PC-3 (cell line): ENCODE data around the gene LMAN2. TPM values are rescaled to one million over a fixed set of nuclear protein-coding genes. Genes with fewer than 3 reads are reported as not detected.

Experiments
- ATAC-seq: fragments of 200-7000 bp; cut with Tn5 transposase; 2 replicates; pipeline ENCODE4 v1.9.1; 2020; ENCODE audit warnings: mild to moderate bottlenecking, moderate library complexity
- BruUV-seq: library from RNA; stranded (reverse); fragments of 400-500 nt; replicated peaks from 2 replicates; lab custom pipeline; 2021; lab: Mats Ljungman, UMichigan
- CTCF ChIA-PET: fragments of 300-600 bp; sonication (Branson Sonifier 250); formaldehyde crosslinking; loops from one replicate; lab custom pipeline; 2022; ENCODE audit warnings: antibody characterized with exemption; lab: Charles Lee
- POLR2A ChIA-PET: fragments of 300-600 bp; sonication (Branson Sonifier 250); formaldehyde crosslinking; loops from one replicate; lab custom pipeline; 2022; ENCODE audit warnings: antibody characterized with exemption; ENCODE audit not compliant: unreplicated experiment; lab: Charles Lee
- DNase-seq: peaks from one replicate; pipeline ENCODE4 v3.0.0-alpha.2; 2015
- H2AFZ ChIP-seq: fragments of 300-600 bp; sonication (generic); 2 replicates; pipeline ENCODE4 v1.6.0; 2016; ENCODE audit warnings: antibody characterized with exemption, low read length
- H3F3A ChIP-seq: fragments of 300-600 bp; sonication (generic); one replicate; pipeline ENCODE4 v1.6.0; 2017; ENCODE audit warnings: antibody characterized with exemption, low read length, control low read depth, mild to moderate bottlenecking; ENCODE audit not compliant: unreplicated experiment
- H3K27ac ChIP-seq: fragments of 300-600 bp; sonication (generic); 2 replicates; pipeline ENCODE4 v1.5.1; 2016; ENCODE audit warnings: mild to moderate bottlenecking, low read length
- H3K27me3 ChIP-seq: fragments of 300-600 bp; sonication (generic); 2 replicates; pipeline ENCODE4 v1.6.1; 2016; ENCODE audit warnings: low read length, mixed read lengths
- H3K36me3 ChIP-seq: fragments of 300-600 bp; sonication (generic); 2 replicates; pipeline ENCODE4 v1.6.1; 2016; ENCODE audit warnings: low read depth, mixed run types, low read length, mixed read lengths
- H3K4me1 ChIP-seq: fragments of 300-600 bp; sonication (generic); 2 replicates; pipeline ENCODE4 v1.5.1; 2016; ENCODE audit warnings: low read length; ENCODE audit not compliant: insufficient read depth
- H3K4me2 ChIP-seq: fragments of 300-600 bp; sonication (generic); 2 replicates; pipeline ENCODE4 v1.6.0; 2016; ENCODE audit warnings: low read length
- H3K4me3 ChIP-seq: fragments of 300-600 bp; sonication (generic); 2 replicates; pipeline ENCODE4 v1.5.1; 2016; ENCODE audit warnings: mild to moderate bottlenecking, low read length, mixed read lengths
- H3K79me2 ChIP-seq: fragments of 300-600 bp; sonication (generic); 2 replicates; pipeline ENCODE4 v1.6.1; 2017; ENCODE audit warnings: low read length, mixed read lengths
- H3K9ac ChIP-seq: fragments of 300-600 bp; sonication (generic); 2 replicates; pipeline ENCODE4 v1.6.0; 2016; ENCODE audit warnings: mild to moderate bottlenecking, low read length
- H3K9me2 ChIP-seq: fragments of 300-600 bp; sonication (generic); replicated peaks from 2 replicates; pipeline ENCODE4 v1.6.1; 2016; ENCODE audit warnings: mixed run types, low read length, mixed read lengths
- H3K9me3 ChIP-seq: fragments of 300-600 bp; sonication (generic); 2 replicates; pipeline ENCODE4 v1.6.1; 2016; ENCODE audit warnings: low read length, mixed read lengths
- H4K20me1 ChIP-seq: fragments of 300-600 bp; sonication (generic); 2 replicates; pipeline ENCODE4 v1.6.1; 2016; ENCODE audit warnings: low read length, mixed read lengths
- CTCF ChIP-seq: fragments of 300-600 bp; sonication (generic); conservative IDR thresholded peaks from 2 replicates; pipeline ENCODE4 v1.5.1; 2017; ENCODE audit warnings: antibody characterized with exemption, low read depth, mild to moderate bottlenecking, low read length
- EZH2 ChIP-seq: fragments of 300-600 bp; sonication (generic); IDR thresholded peaks from one replicate; pipeline ENCODE4 v1.6.1; 2017; ENCODE audit warnings: antibody characterized with exemption, mild to moderate bottlenecking, low read length; ENCODE audit not compliant: unreplicated experiment
- EZH2phosphoT487 ChIP-seq: fragments of 300-600 bp; sonication (generic); IDR thresholded peaks from 2 replicates; pipeline ENCODE4 v1.6.1; 2018; ENCODE audit warnings: mild to moderate bottlenecking, antibody characterized with exemption, low read length, borderline replicate concordance
- intact Hi-C: fragments of 100-400 bp; cut with micrococcal nuclease; formaldehyde crosslinking; loops from 2 replicates; pipeline ENCODE4 v1.9.0; 2023
- total RNA-seq: library from RNA; depleted of rRNA; stranded (reverse); fragments of >200 nt; gene quantifications from 2 replicates; pipeline ENCODE4 v1.2.3, GENCODE V29; 2014

Gene LMAN2
- total RNA-seq, 1 experiment from 2014 or later = 310 TPM

GRCh38 chr5:177299697-177300096 is 51.8 kb downstream of the LMAN2 start:
- Histone ChIP-seq H3K36me3 (peaks cover 11% of the 10 kb centered on the region; the same call in 1 of the 2 replicates), H3K4me2 (no peak overlapping the region), H3F3A (peaks cover 19% of the 10 kb centered on the region), H3K79me2 (peaks cover 24% of the 10 kb centered on the region), H3K27ac (peak overlapping the region; percentile 92), H3K9ac (no peak overlapping the region), H3K27me3 (no peaks in the 10 kb centered on the region), H3K9me2 (no peaks in the 10 kb centered on the region), H4K20me1 (peaks cover 10% of the 10 kb centered on the region), H2AFZ (no peak overlapping the region), H3K4me3 (no peak overlapping the region), H3K9me3 (no peaks in the 10 kb centered on the region), H3K4me1 (peaks cover 37% of the 10 kb centered on the region)
- no TSS peak for BruUV-seq
- intact Hi-C loops = loop anchor here (5.0 kb wide), 2 partner anchors 167 to 198 kb away; partner anchors contain the start of genes NSD1 and PDLIM7
- no peak for DNase-seq
- TF ChIP-seq EZH2 = no peak
- no peak for TF ChIP-seq EZH2phosphoT487
- TF ChIP-seq CTCF = no peak
- CTCF ChIA-PET = interaction anchor here (0.7 kb wide), 1 partner anchor 29 kb away, joined by 3 read pairs; no protein-coding TSS in a partner anchor
- POLR2A ChIA-PET = no interaction called here
- no peak for ATAC-seq

GRCh38 chr5:177297922-177298321 is 53.5 kb downstream of the LMAN2 start:
- H3K9me2 ChIP-seq = no peaks in the 10 kb centered on the region
- ATAC-seq = no peak
- no peak overlapping the region for H3K9ac ChIP-seq
- H3K27me3 ChIP-seq = no peaks in the 10 kb centered on the region
- POLR2A ChIA-PET = no interaction called here
- peaks cover 8% of the 10 kb centered on the region for H3K79me2 ChIP-seq
- no peaks in the 10 kb centered on the region for H3K9me3 ChIP-seq
- DNase-seq = no peak
- TF ChIP-seq CTCF (no peak), EZH2 (no peak), EZH2phosphoT487 (no peak)
- H4K20me1 ChIP-seq = 0 out of 2 replicates have a peak, but pooled peaks cover 8% of the 10 kb centered on the region
- H3K27ac ChIP-seq = no peak overlapping the region
- peaks cover 19% of the 10 kb centered on the region for H3F3A ChIP-seq
- H3K36me3 ChIP-seq = peaks cover 28% of the 10 kb centered on the region
- no peak overlapping the region for H2AFZ ChIP-seq
- H3K4me2 ChIP-seq = no peak overlapping the region
- H3K4me3 ChIP-seq = no peak overlapping the region
- H3K4me1 ChIP-seq = peaks cover 36% of the 10 kb centered on the region
- intact Hi-C loops = no loop called here
- CTCF ChIA-PET = no interaction called here
- no TSS peak for BruUV-seq

- Histone ChIP-seq H3K9me3 (no peaks in the 10 kb centered on the region), H3K9me2 (no peaks in the 10 kb centered on the region), H3K4me1 (peaks cover 25% of the 10 kb centered on the region), H3F3A (peaks cover 14% of the 10 kb centered on the region), H3K27ac (no peak overlapping the region), H3K79me2 (no peaks in the 10 kb centered on the region), H4K20me1 (0 out of 2 replicates have a peak, but pooled peaks cover 3% of the 10 kb centered on the region), H3K27me3 (no peaks in the 10 kb centered on the region), H3K4me3 (no peak overlapping the region), H3K4me2 (no peak overlapping the region), H2AFZ (no peak overlapping the region), H3K36me3 (peaks cover 41% of the 10 kb centered on the region), H3K9ac (no peak overlapping the region)
- ATAC-seq = no peak
- BruUV-seq = no TSS peak
- no peak for TF ChIP-seq EZH2
- no peak for TF ChIP-seq CTCF
- TF ChIP-seq EZH2phosphoT487 = no peak
- intact Hi-C loops = no loop called here
- ChIA-PET POLR2A (no interaction called here), CTCF (no interaction called here)
- DNase-seq = no peak
Measured at GRCh38 chr5:177296581-177296980, 54.9 kb downstream of the LMAN2 start.
